ENCODE results near the gene SCN11A.
"Not testable (repeated sequence)": the region's sequence is repeated elsewhere in the genome, so short reads cannot be mapped to it uniquely, and the experiment has no call there.

SCN11A gene

DNA sequence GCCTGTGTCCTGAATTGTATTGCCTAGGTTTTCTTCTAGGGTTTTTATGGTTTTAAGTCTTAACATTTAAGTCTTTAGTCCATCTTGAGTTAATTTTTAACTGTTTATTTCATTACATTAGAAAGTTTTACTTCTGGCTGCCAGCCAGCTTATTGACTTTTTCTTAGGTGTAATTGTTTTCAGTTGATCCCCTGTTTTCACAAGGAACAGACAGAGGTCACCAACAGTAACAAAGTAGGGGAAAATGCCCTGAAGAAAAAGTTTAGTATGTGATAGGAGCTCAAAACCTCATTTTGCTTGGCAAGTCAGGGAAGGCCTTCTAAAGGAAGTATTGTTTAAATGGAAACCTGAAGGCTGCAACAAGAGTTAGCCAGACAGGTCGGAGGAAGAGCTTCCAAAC is 10.4 kb upstream of the SCN11A start:
- TF ChIP-seq EZH2phosphoT487 (IDR thresholded peaks at IDR 0.05; ENCODE audit: low read depth) = no peak
- TF ChIP-seq CTCF (IDR thresholded peaks at IDR 0.05; ENCODE audit: low read depth, low read length) = no peak
- Histone ChIP-seq H4K20me1 (ENCODE audit: insufficient read depth, low read length) (peaks cover 4% of the 10 kb centered on the region; the same call in 1 of the 2 replicates), H3K27ac (ENCODE audit: low read length) (no peak overlapping the region), H3K4me1 (ENCODE audit: low read length) (peaks cover 9% of the 10 kb centered on the region), H3K36me3 (replicated peaks; ENCODE audit: low read depth, low read length) (peaks cover 8% of the 10 kb centered on the region), H3K9me3 (ENCODE audit: insufficient read depth, low read length) (no peaks in the 10 kb centered on the region), H3K27me3 (ENCODE audit: low read depth, low read length) (no peaks in the 10 kb centered on the region), H3K79me2 (ENCODE audit: low read length) (peaks cover 35% of the 10 kb centered on the region), H2AFZ (ENCODE audit: low read depth, low read length) (no peak overlapping the region), H3K4me3 (ENCODE audit: low read length) (no peak overlapping the region), H3K4me2 (ENCODE audit: low read length) (no peak overlapping the region), H3K9ac (ENCODE audit: low read length) (no peak overlapping the region)

DNA sequence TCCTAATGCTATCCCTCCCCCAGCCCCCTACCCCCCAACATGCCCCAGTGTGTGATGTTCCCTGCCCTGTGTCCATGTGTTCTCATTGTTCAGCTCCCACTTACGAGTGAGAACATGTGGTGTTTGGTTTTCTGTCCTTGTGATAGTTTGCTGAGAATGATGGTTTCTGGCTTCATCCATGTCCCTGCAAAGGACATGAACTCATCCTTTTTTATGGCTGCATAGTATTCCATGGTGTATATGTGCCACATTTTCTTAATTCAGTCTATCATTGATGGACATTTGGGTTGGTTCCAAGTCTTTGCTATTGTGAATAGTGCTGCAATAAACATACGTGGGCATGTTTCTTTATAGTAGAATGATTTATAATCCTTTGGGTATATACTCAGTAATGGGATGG is 9.5 kb upstream of the SCN11A start:
- H3K27me3 ChIP-seq (ENCODE audit: low read depth, low read length); H3K27ac ChIP-seq (ENCODE audit: low read length); H3K4me2 ChIP-seq (ENCODE audit: low read length); H3K9ac ChIP-seq (ENCODE audit: low read length); H3K36me3 ChIP-seq (replicated peaks; ENCODE audit: low read depth, low read length); H3K9me3 ChIP-seq (ENCODE audit: insufficient read depth, low read length); H2AFZ ChIP-seq (ENCODE audit: low read depth, low read length); H4K20me1 ChIP-seq (ENCODE audit: insufficient read depth, low read length); H3K4me3 ChIP-seq (ENCODE audit: low read length): not testable (repeated sequence)
- Histone ChIP-seq H3K79me2 (ENCODE audit: low read length) (peaks cover 39% of the 10 kb centered on the region), H3K4me1 (ENCODE audit: low read length) (peaks cover 18% of the 10 kb centered on the region)

- no peaks in the 10 kb centered on the region for H3K36me3 ChIP-seq (replicated peaks; ENCODE audit: low read depth, low read length)
- no peak overlapping the region for H2AFZ ChIP-seq (ENCODE audit: low read depth, low read length)
- no peaks in the 10 kb centered on the region for H3K9me3 ChIP-seq (ENCODE audit: insufficient read depth, low read length)
- peaks cover 28% of the 10 kb centered on the region for H3K4me1 ChIP-seq (ENCODE audit: low read length)
- H3K27me3 ChIP-seq (ENCODE audit: low read depth, low read length) = no peaks in the 10 kb centered on the region
- no peak overlapping the region for H3K27ac ChIP-seq (ENCODE audit: low read length)
- no peak for TF ChIP-seq EZH2phosphoT487 (IDR thresholded peaks at IDR 0.05; ENCODE audit: low read depth)
- no peak for TF ChIP-seq CTCF (IDR thresholded peaks at IDR 0.05; ENCODE audit: low read depth, low read length)
- H4K20me1 ChIP-seq (ENCODE audit: insufficient read depth, low read length) = no peaks in the 10 kb centered on the region
- H3K4me2 ChIP-seq (ENCODE audit: low read length) = peak overlapping the region; percentile 67
- H3K79me2 ChIP-seq (ENCODE audit: low read length) = peaks cover 63% of the 10 kb centered on the region
- H3K9ac ChIP-seq (ENCODE audit: low read length) = no peak overlapping the region
- H3K4me3 ChIP-seq (ENCODE audit: low read length) = peak overlapping the region; percentile 46
Measured at GRCh38 chr3:39056151-39056550, 4.4 kb upstream of the SCN11A start.

DNA sequence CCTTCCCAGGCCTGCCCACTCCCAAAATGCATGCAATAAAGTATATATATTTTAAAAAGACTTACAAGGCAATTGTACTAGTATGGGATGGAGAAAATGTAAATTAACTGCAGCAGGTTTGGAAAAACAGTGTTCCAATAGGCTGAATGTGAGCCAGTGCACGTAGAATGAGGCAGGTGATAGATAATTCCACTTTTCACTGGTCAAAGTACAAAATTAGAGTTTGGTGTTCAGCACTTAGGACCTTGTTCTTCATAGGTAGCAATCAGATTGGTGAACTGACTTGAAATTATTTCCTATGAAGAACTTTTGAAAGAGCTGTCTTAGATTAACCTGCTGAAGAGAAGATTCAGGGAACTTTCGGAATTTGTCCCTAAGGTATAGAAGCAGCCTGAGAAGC is 2.0 kb upstream of the SCN11A start:
- Histone ChIP-seq H3K9ac (ENCODE audit: low read length) (no peak overlapping the region), H3K27ac (ENCODE audit: low read length) (no peak overlapping the region), H3K9me3 (ENCODE audit: insufficient read depth, low read length) (no peaks in the 10 kb centered on the region), H3K27me3 (ENCODE audit: low read depth, low read length) (no peaks in the 10 kb centered on the region), H3K4me2 (ENCODE audit: low read length) (no peak overlapping the region), H3K36me3 (replicated peaks; ENCODE audit: low read depth, low read length) (no peaks in the 10 kb centered on the region), H4K20me1 (ENCODE audit: insufficient read depth, low read length) (no peaks in the 10 kb centered on the region), H3K4me1 (ENCODE audit: low read length) (peaks cover 43% of the 10 kb centered on the region), H3K79me2 (ENCODE audit: low read length) (peaks cover 48% of the 10 kb centered on the region), H3K4me3 (ENCODE audit: low read length) (no peak overlapping the region), H2AFZ (ENCODE audit: low read depth, low read length) (no peak overlapping the region)
- no peak for TF ChIP-seq EZH2phosphoT487 (IDR thresholded peaks at IDR 0.05; ENCODE audit: low read depth)
- no peak for TF ChIP-seq CTCF (IDR thresholded peaks at IDR 0.05; ENCODE audit: low read depth, low read length)

DNA sequence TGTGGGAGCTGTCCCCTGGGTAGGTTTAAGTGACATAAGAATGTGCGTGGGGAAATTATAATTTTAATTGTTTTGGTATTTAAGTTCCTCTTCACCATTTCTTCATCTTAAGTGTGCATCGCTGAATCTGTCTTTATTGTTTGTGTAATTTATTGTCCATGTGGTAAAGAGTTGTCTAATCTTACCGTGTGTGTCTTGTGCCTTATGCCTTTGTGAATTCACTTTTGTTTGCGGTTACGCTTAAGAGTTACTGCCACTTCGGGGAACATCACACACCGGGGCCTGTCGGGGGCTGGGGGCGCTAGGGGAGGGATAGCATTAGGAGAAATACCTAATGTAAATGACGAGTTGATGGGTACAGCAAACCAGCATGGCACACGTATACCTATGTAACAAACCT is 839 bp upstream of the SCN11A start:
- Histone ChIP-seq H3K36me3 (replicated peaks; ENCODE audit: low read depth, low read length) (no peaks in the 10 kb centered on the region), H2AFZ (ENCODE audit: low read depth, low read length) (0 out of 2 replicates have a peak overlapping the region, but pooled peaks have one; percentile 81), H3K9ac (ENCODE audit: low read length) (peak overlapping the region; percentile 73), H3K79me2 (ENCODE audit: low read length) (peaks cover 39% of the 10 kb centered on the region), H3K9me3 (ENCODE audit: insufficient read depth, low read length) (no peaks in the 10 kb centered on the region), H3K27me3 (ENCODE audit: low read depth, low read length) (no peaks in the 10 kb centered on the region), H3K4me3 (ENCODE audit: low read length) (peak overlapping the region; percentile 82), H3K4me2 (ENCODE audit: low read length) (peak overlapping the region; percentile 80), H3K27ac (ENCODE audit: low read length) (peak overlapping the region; percentile 52; the same call in 1 of the 2 replicates), H3K4me1 (ENCODE audit: low read length) (peaks cover 43% of the 10 kb centered on the region), H4K20me1 (ENCODE audit: insufficient read depth, low read length) (no peaks in the 10 kb centered on the region)
- no peak for TF ChIP-seq CTCF (IDR thresholded peaks at IDR 0.05; ENCODE audit: low read depth, low read length)
- no peak for TF ChIP-seq EZH2phosphoT487 (IDR thresholded peaks at IDR 0.05; ENCODE audit: low read depth)
